ENCODE results near the gene SLC39A5. TPM values are rescaled to one million over a fixed set of nuclear protein-coding genes. Genes with fewer than 3 reads are reported as not detected.

The SLC39A5 gene
- total RNA-seq, 4 donors from 2014 or later: 1.5 TPM; not detected in 3

DNA sequence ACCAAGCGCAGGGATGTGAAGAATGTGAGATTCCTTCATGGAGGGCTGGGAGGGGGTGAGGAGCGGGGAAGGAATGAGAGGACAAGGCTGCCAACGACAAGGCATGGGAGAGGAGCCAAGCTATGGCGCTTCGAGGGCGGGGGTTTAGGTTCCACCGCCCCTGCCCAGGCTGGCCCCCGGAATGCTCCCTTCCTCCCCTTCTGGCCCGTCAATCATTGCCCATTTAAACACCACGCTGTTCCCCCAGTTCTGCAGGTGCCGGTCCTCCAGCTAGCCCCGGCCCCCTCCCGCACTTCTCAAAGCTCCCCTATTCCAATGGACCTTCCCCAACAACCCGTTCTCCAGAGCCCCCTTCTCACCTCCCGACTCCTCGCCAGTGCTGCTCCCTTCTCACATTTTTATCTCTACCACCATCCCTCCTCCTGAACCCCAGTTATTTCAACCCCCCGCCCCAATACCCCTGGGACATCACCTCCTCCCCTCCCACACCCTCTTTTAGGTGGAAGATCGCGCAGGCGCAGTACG is 8.6 kb upstream of the SLC39A5 start:
- WGBS, 2 donors: 0 to 1% methylated on average over 21 of the region's 21 CpGs
- TF ChIP-seq, protein P1, sequence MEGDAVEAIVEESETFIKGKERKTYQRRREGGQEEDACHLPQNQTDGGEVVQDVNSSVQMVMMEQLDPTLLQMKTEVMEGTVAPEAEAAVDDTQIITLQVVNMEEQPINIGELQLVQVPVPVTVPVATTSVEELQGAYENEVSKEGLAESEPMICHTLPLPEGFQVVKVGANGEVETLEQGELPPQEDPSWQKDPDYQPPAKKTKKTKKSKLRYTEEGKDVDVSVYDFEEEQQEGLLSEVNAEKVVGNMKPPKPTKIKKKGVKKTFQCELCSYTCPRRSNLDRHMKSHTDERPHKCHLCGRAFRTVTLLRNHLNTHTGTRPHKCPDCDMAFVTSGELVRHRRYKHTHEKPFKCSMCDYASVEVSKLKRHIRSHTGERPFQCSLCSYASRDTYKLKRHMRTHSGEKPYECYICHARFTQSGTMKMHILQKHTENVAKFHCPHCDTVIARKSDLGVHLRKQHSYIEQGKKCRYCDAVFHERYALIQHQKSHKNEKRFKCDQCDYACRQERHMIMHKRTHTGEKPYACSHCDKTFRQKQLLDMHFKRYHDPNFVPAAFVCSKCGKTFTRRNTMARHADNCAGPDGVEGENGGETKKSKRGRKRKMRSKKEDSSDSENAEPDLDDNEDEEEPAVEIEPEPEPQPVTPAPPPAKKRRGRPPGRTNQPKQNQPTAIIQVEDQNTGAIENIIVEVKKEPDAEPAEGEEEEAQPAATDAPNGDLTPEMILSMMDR (IDR thresholded peaks at IDR 0.05): no peak
- TF ChIP-seq EP300 (IDR thresholded peaks at IDR 0.05): no peak
- no peak for TF ChIP-seq POLR2A (IDR thresholded peaks at IDR 0.05)
- Histone ChIP-seq H3K27ac (peak overlapping the region; percentile 90 to 99 (median 96)), H3K36me3 (peaks cover 0 to 23% (median 0%) of the 10 kb centered on the region in 3 donors), H3K4me3 (peak overlapping the region; percentile 69 to 95 (median 82)), H3K4me1 (peaks cover 0 to 56% (median 31%) of the 10 kb centered on the region in 4 donors), H3K9me3 (no peaks in the 10 kb centered on the region), H3K27me3 (no peaks in the 10 kb centered on the region)
- DNase-seq (ENCODE audit: low spot score in 2 of 2): peak in 1 of 2 donors; percentile 37

DNA sequence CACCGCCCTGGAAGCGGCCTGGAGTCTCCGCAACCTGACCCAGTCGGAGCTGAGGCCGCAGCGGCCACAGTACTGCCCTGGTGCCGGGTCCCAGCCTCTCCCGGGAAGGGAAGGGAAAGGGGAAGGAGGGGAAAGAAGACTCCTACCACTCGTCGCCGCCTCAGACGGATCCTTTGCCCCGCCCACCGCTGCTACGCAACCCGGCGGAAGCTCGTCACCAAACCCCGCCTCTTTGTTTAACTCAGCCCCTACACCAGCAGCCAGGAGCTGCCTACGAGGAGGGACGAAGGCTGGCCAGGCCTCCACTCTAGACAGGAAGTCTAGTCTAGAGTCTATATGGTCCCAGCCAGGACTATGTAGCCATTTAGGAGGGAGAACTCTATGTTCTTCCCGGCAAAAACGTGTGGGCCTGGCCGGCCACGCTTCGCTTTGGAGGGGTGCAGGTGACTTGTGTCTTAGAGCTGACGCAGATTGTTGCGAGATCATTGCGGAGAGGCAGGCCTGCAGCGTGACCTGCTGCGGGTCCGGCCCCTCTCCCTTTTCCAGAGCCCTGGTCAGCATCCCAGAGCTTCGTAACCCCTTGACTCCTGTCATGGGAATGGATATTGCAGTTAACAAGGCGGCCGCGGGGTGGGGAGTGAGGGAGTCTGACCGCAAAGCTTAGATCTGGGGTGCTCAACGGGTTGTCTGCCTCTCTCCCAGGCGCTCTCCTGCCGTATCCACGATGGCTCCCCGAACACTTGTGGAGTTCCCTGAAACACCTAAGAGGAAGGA is 7.9 kb upstream of the SLC39A5 start, which contains the start of gene RNF41:
RNF41 (minus strand) TSS at position 166 of the 774 bp plus-strand sequence. CDS start 7,875 bp downstream, outside the sequence.
- Histone ChIP-seq H3K4me1 (peaks cover 0 to 56% (median 31%) of the 10 kb centered on the region in 4 donors), H3K27me3 (no peaks in the 10 kb centered on the region), H3K27ac (peak within 1 kb of the TSS; percentile 90 to 99 (median 96)), H3K9me3 (no peaks in the 10 kb centered on the region), H3K4me3 (peak within 1 kb of the TSS; percentile 69 to 95 (median 82)), H3K36me3 (peaks cover 0 to 19% (median 0%) of the 10 kb centered on the region in 3 donors)
- DNase-seq (ENCODE audit: low spot score in 2 of 2): peak; percentile 96 to 98
- peak; percentile 95 to 99 for TF ChIP-seq POLR2A (IDR thresholded peaks at IDR 0.05)
- TF ChIP-seq, protein P1 (IDR thresholded peaks at IDR 0.05): peak in 2 of 5 experiments; percentile 19 to 48
- TF ChIP-seq EP300 (IDR thresholded peaks at IDR 0.05): peak; percentile 84 to 100
- WGBS, 2 donors: 0 to 1% methylated on average over 33 to 39 of the region's 42 CpGs

DNA sequence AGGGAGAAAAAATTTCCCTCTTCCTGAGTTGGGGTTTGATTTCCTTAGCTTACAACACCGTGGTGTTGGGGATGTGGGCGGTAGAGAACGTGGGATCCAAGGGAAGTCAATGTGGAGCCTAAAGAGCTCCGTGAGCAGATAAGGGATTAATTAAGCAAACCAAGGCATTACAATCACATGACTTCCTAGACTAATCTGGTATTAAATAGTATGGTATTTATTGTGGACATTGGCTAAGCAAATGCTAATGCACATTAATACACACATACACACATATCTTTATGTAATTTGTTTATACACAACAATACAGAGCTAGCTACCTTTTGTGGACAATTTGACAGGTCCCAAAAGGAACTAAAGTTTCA is 7.3 kb upstream of the SLC39A5 start:
- Histone ChIP-seq H3K4me3 (peak overlapping the region; percentile 69 to 95 (median 82)), H3K27me3 (no peaks in the 10 kb centered on the region), H3K4me1 (peaks cover 0 to 56% (median 31%) of the 10 kb centered on the region in 4 donors), H3K9me3 (no peaks in the 10 kb centered on the region), H3K27ac (peak overlapping the region; percentile 90 to 99 (median 96)), H3K36me3 (peaks cover 0 to 19% (median 0%) of the 10 kb centered on the region in 3 donors)
- TF ChIP-seq EP300 (IDR thresholded peaks at IDR 0.05) (no peak), POLR2A (IDR thresholded peaks at IDR 0.05) (no peak)
- TF ChIP-seq, protein P1 (IDR thresholded peaks at IDR 0.05): no peak
- 9 to 14% methylated on average over 4 of the region's 4 CpGs for WGBS, 2 donors
- DNase-seq (ENCODE audit: low spot score in 2 of 2): no peak

DNA sequence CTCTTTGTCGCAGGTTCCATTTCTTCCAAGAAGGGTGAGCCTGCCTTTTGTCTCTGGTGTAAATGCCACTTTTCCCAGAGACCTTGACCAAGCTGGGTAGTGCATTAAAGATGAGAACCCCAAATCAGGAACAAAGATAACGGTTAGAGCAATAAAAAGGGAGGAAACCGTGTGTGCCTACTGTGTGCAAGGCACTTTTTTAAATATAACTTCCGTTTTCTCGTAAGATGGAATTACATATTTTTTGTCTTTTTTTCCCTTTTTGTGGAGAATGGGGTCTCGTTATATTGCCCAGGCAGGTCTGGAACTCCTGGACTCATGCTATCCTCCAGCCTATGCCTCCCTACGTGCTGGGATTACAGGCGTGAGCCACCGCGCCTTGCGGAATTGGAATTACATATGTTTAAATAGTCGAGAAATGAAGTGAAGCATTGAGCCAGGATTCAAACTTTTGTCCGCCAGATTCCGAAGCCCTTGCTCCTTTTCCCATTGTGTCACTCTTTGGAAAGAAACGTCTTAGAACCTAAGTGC is 6.2 kb upstream of the SLC39A5 start:
- peak overlapping the region in 3 of 4 donors; percentile 33 to 65 (median 62) for H3K4me3 ChIP-seq
- no peaks in the 10 kb centered on the region for H3K27me3 ChIP-seq
- peaks cover 0 to 28% (median 0%) of the 10 kb centered on the region in 3 donors for H3K36me3 ChIP-seq
- 24 to 29% methylated on average over 15 of the region's 15 CpGs for WGBS, 2 donors
- H3K4me1 ChIP-seq: peaks cover 0 to 51% (median 31%) of the 10 kb centered on the region in 4 donors
- no peak for DNase-seq (ENCODE audit: low spot score in 2 of 2)
- H3K9me3 ChIP-seq: no peaks in the 10 kb centered on the region
- H3K27ac ChIP-seq: peak overlapping the region; percentile 52 to 99 (median 93)
- TF ChIP-seq EP300 (IDR thresholded peaks at IDR 0.05): no peak
- TF ChIP-seq, protein P1 (IDR thresholded peaks at IDR 0.05): no peak
- no peak for TF ChIP-seq POLR2A (IDR thresholded peaks at IDR 0.05)
